ENCODE data around the gene PRKD1.

PRKD1 gene

DNA sequence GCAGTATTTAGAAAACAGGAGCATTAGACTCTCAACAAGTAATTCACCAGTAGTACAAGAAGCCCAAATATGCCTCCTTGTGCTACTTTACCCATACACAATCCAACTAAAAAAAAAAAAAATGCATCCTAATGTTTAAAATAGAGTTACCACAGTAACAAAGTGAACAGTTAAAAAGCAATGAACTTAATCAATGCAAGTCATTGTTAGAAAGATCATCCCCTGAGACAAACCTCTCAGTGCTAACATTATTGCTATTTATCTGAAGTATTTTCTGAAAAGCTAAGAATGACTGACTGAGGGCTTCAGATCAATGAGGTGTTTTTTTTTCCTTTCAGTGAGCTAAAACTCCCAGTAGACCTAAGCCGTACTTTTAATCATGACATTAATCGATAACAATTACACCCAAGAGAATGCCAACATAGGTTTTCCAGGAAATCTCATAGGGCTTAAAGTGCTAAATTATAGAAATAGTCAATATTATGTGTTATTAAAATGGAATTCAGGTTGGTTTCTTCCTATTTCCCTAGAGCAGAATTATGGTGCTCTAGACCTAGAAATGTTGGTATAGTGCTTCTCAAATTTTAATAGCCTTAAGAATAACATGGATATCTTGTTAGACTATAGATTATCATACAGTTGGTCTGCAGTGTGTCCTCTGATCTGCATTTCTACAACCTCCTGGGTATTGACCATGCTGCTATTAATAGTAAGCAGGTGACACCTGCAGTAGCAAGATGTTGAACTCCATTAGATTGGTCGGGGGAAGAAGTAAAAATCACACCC, 123.0 kb downstream of the PRKD1 start:
- TF ChIP-seq, protein P1, sequence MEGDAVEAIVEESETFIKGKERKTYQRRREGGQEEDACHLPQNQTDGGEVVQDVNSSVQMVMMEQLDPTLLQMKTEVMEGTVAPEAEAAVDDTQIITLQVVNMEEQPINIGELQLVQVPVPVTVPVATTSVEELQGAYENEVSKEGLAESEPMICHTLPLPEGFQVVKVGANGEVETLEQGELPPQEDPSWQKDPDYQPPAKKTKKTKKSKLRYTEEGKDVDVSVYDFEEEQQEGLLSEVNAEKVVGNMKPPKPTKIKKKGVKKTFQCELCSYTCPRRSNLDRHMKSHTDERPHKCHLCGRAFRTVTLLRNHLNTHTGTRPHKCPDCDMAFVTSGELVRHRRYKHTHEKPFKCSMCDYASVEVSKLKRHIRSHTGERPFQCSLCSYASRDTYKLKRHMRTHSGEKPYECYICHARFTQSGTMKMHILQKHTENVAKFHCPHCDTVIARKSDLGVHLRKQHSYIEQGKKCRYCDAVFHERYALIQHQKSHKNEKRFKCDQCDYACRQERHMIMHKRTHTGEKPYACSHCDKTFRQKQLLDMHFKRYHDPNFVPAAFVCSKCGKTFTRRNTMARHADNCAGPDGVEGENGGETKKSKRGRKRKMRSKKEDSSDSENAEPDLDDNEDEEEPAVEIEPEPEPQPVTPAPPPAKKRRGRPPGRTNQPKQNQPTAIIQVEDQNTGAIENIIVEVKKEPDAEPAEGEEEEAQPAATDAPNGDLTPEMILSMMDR (IDR thresholded peaks at IDR 0.05), result no peak
- H3K9me3 ChIP-seq, result no peaks in the 10 kb centered on the region
- no peak overlapping the region for H3K4me3 ChIP-seq (ENCODE audit: low read depth in 1 of 2, low read length in 1 of 2)
- no peaks in the 10 kb centered on the region for H3K4me1 ChIP-seq (ENCODE audit: control insufficient read depth in 1 of 2, insufficient read depth in 1 of 2, low read depth in 1 of 2, low read length in 1 of 2)
- no peaks in the 10 kb centered on the region for H3K36me3 ChIP-seq
- no peaks in the 10 kb centered on the region for H3K27me3 ChIP-seq
- no peak overlapping the region for H3K27ac ChIP-seq

DNA sequence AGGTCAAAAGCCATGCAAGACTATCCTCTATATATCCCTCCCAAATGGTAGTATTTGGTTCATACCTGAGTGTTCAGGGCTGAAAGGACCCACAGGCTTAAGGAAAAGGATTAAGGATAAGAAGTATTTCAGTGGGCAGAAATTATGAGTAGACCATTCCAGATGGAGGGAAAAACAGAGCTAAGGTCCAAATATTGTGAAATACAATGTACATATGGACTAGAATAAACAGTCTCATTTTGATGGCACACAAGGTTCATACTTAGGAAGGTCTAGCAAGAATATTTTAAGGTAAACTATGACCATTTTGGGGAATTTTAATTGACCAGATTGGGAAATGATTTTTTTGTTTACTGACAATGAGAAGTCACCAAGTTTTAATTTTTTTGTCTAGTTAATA, 124.6 kb downstream of the PRKD1 start:
- Histone ChIP-seq H3K4me3 (ENCODE audit: low read depth in 1 of 2, low read length in 1 of 2) (no peak overlapping the region), H3K9me3 (no peaks in the 10 kb centered on the region), H3K4me1 (ENCODE audit: control insufficient read depth in 1 of 2, insufficient read depth in 1 of 2, low read depth in 1 of 2, low read length in 1 of 2) (no peaks in the 10 kb centered on the region), H3K27me3 (no peaks in the 10 kb centered on the region), H3K36me3 (no peaks in the 10 kb centered on the region), H3K27ac (no peak overlapping the region)
- TF ChIP-seq, protein P1 (IDR thresholded peaks at IDR 0.05), result no peak

DNA sequence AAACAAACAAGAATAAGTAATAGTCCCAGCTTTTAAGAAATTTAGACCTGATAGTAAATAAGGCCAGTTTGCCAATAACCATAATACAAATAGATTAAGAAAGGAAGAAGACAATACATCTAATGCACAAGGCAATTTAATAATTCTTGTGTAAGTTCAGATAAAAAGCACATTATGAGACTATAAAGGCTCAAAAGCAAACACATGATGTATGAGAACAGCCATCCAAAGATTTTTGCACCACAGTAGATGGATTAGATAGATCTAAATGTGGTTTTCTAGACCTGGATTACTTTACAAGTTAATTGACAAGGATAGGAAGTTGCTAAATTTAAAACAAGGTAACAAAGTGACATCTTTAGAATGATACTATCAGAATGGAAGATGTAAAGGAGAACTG, 125.4 kb downstream of the PRKD1 start:
- Histone ChIP-seq H3K27me3 (no peaks in the 10 kb centered on the region), H3K27ac (no peak overlapping the region), H3K36me3 (no peaks in the 10 kb centered on the region), H3K9me3 (no peaks in the 10 kb centered on the region), H3K4me3 (ENCODE audit: low read depth in 1 of 2, low read length in 1 of 2) (no peak overlapping the region), H3K4me1 (ENCODE audit: control insufficient read depth in 1 of 2, insufficient read depth in 1 of 2, low read depth in 1 of 2, low read length in 1 of 2) (no peaks in the 10 kb centered on the region)
- TF ChIP-seq, protein P1 (IDR thresholded peaks at IDR 0.05), result no peak

DNA sequence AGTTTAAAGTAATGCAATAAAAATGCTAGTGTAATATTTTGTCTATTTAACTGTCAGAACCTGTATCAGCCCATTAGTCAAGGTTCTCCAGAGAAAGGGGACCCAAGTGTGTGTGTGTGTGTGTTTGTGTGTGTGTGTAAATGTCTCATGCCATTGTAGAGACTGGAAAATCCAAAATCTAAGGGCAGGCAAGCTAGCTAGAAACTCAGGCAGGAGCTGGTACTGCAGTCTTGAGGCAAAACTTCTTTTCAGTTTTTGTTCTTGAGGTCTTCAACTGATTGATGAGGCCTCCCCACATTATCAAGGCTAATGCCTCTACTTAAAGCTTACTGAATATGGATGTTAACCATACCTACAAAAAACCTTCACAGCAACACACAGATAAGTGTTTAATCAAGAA, 126.7 kb downstream of the PRKD1 start:
- no peaks in the 10 kb centered on the region for H3K4me1 ChIP-seq (ENCODE audit: control insufficient read depth in 1 of 2, insufficient read depth in 1 of 2, low read depth in 1 of 2, low read length in 1 of 2)
- no peaks in the 10 kb centered on the region for H3K27me3 ChIP-seq
- no peaks in the 10 kb centered on the region for H3K36me3 ChIP-seq
- no peak overlapping the region for H3K4me3 ChIP-seq (ENCODE audit: low read depth in 1 of 2, low read length in 1 of 2)
- no peaks in the 10 kb centered on the region for H3K9me3 ChIP-seq
- TF ChIP-seq, protein P1 (IDR thresholded peaks at IDR 0.05), result no peak
- H3K27ac ChIP-seq, result no peak overlapping the region

DNA sequence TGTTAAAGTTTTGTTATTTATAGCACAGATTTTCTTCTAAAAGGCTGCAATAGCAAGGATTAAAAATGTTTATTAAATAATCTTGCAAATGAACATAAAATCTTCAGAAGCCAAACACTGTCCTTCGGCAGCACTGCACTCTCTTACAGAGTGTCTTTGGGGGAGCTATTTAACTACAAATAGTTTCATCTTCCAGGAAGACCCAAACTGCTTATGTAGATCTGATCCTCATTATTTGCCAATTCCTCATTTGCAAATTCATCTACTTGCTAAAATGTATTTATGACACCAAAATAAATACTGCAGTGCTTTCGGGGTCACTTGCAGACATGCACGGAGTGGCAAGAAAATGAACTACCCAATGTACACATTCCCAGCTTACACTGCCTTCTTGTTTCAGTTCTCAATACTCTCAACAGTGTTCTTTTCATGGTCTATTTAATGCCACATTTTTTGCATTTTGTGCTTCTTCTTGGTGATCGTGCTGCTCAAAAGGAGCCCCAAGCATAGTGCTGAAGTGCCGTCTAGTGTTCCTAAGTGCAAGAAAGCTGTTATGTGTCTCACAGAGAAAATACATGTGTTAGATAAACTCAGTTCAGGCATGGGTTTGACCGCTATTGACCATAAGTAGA, 128.1 kb downstream of the PRKD1 start:
- Histone ChIP-seq H3K4me3 (ENCODE audit: low read depth in 1 of 2, low read length in 1 of 2) (no peak overlapping the region), H3K27ac (no peak overlapping the region), H3K4me1 (ENCODE audit: control insufficient read depth in 1 of 2, insufficient read depth in 1 of 2, low read depth in 1 of 2, low read length in 1 of 2) (no peaks in the 10 kb centered on the region), H3K9me3 (no peaks in the 10 kb centered on the region), H3K27me3 (no peaks in the 10 kb centered on the region), H3K36me3 (no peaks in the 10 kb centered on the region)
- TF ChIP-seq, protein P1 (IDR thresholded peaks at IDR 0.05), result no peak
